ENCODE results near the gene NLK.
"Not testable (repeated sequence)": the region's sequence is repeated elsewhere in the genome, so short reads cannot be mapped to it uniquely, and the experiment has no call there.

DNA sequence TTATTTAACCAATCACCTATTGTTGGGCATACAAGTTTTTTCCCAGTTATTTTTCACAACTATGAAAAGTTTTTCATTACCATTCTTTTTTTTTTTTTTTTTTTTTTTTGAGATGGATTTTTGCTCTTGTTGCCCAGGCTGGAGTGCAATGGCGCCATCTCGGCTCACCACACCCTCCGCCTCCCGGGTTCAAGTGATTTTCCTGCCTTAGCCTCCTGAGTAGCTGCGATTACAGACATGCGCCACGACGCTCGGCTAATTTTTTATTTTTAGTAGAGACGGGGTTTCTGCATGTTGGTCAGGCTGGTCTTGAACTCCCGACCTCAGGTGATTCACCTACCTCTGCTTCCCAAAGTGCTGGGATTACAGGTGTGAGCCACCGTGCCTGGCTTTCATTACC is 56.1 kb downstream of the NLK start:
- TF ChIP-seq, protein P1, sequence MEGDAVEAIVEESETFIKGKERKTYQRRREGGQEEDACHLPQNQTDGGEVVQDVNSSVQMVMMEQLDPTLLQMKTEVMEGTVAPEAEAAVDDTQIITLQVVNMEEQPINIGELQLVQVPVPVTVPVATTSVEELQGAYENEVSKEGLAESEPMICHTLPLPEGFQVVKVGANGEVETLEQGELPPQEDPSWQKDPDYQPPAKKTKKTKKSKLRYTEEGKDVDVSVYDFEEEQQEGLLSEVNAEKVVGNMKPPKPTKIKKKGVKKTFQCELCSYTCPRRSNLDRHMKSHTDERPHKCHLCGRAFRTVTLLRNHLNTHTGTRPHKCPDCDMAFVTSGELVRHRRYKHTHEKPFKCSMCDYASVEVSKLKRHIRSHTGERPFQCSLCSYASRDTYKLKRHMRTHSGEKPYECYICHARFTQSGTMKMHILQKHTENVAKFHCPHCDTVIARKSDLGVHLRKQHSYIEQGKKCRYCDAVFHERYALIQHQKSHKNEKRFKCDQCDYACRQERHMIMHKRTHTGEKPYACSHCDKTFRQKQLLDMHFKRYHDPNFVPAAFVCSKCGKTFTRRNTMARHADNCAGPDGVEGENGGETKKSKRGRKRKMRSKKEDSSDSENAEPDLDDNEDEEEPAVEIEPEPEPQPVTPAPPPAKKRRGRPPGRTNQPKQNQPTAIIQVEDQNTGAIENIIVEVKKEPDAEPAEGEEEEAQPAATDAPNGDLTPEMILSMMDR (conservative IDR thresholded peaks at IDR 0.05; ENCODE audit: low read length) = not testable (repeated sequence)
- not testable (repeated sequence) for TF ChIP-seq EZH2phosphoT487 (IDR thresholded peaks at IDR 0.05; ENCODE audit: borderline replicate concordance)

All from Loucy (cell line).